Measurements from ENCODE around the gene MPZ.

GRCh38 chr1:161309868-161310267 is at the start of gene MPZ:
- no peak for TF ChIP-seq CTCF (IDR thresholded peaks at IDR 0.05)
- no peak for TF ChIP-seq POLR2AphosphoS5 (IDR thresholded peaks at IDR 0.05)
- no peak for TF ChIP-seq POLR2A (IDR thresholded peaks at IDR 0.05)
- TF ChIP-seq EP300 (IDR thresholded peaks at IDR 0.05): no peak

Data from upper lobe of left lung (tissue), 4 donors.